Measurements from ENCODE around the gene SPTBN1. TPM values are rescaled to one million over a fixed set of nuclear protein-coding genes. Genes with fewer than 3 reads are reported as not detected.

SPTBN1 gene
- total RNA-seq, 6 experiments from 2014 or later = 128 to 169 (median 159) TPM

DNA sequence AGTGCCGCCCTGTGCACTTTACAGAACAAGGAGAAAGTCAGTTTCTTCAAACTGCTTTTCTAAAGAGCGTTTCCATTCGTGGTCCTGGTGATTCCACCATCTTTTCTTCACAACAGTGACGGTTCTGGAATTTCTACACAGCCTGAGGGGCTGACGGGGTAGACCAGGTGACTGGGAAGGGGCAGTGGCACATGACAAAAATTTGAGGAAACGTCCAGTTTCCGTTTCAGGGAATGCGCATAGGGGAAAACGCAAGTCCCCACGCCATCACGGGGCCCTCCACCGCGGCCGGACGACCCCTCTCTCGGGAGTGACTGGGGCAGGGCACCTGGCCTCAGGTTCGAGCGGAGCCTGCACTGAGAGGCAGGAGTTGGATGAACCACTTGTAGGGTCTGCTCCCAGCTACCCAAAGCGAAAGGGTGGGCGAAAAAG lies 980 bp upstream of the SPTBN1 start:
- H3K27me3 Mint-ChIP-seq (ENCODE audit: insufficient read depth) = peaks cover 5% of the 10 kb centered on the region; the same call in 1 of the 2 replicates

GRCh38 chr2:54456362-54456611 lies 160 bp downstream of the SPTBN1 start:
- Mint-ChIP-seq H3K9me3 (no peaks in the 10 kb centered on the region), H3K4me1 (ENCODE audit: low read depth) (peaks cover 31% of the 10 kb centered on the region), H3K27ac (no peak overlapping the region), H3K4me3 (peak overlapping the region; percentile 84), H3K36me3 (ENCODE audit: low read depth) (no peaks in the 10 kb centered on the region; the same call in 1 of the 2 replicates), H3K27me3 (ENCODE audit: insufficient read depth) (peaks cover 5% of the 10 kb centered on the region; the same call in 1 of the 2 replicates)
- TF ChIP-seq CTCF (IDR thresholded peaks at IDR 0.05) = no peak
- no peak for DNase-seq

More for the DNA sequence above, 980 bp upstream of the SPTBN1 start:
- H3K27ac Mint-ChIP-seq = no peak overlapping the region
- H3K4me1 Mint-ChIP-seq (ENCODE audit: low read depth) = peaks cover 31% of the 10 kb centered on the region
- no peak for TF ChIP-seq CTCF (IDR thresholded peaks at IDR 0.05)
- no peaks in the 10 kb centered on the region for H3K9me3 Mint-ChIP-seq
- no peaks in the 10 kb centered on the region; the same call in 1 of the 2 replicates for H3K36me3 Mint-ChIP-seq (ENCODE audit: low read depth)
- no peak for DNase-seq
- H3K4me3 Mint-ChIP-seq = peak overlapping the region; percentile 84

DNA sequence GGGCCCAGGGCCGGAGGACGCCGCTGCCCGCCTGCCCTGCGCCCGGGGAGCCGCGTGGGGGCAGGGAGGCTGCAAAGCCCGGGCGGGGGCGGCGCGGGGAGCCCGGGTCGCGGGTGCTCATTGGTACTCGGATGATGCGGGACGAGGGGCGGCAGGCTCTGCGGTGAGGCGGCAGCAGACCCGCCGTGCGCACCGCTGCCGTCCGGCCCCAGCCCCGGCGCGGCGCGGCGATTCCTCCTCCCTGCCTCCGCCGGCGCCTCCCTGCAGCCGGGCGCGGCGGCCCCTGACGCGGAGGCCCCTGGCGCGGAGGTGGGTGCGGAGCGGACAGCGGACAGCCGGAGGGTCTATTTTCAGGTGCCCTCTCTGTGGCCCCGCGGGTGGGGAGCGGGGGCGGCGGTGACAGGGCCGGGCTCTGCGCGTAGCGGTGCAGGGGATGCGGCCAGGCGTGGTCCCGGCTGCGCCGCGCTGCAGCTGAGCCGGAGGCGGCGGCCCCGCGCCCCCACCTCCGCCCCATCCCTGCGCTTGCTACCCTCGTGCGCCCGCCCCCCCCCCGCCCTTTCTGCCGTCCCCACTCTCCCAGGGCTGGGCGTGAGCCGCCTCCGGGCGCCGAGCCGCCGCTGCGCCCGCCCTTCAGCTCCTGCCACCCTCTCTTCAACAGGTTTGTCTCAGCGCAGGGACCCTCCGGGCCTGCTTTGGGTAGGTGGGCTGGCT lies 640 bp downstream of the SPTBN1 start:
- DNase-seq = no peak
- H3K36me3 Mint-ChIP-seq (ENCODE audit: low read depth) = no peaks in the 10 kb centered on the region; the same call in 1 of the 2 replicates
- H3K27me3 Mint-ChIP-seq (ENCODE audit: insufficient read depth) = peaks cover 5% of the 10 kb centered on the region; the same call in 1 of the 2 replicates
- TF ChIP-seq CTCF (IDR thresholded peaks at IDR 0.05) = no peak
- peak overlapping the region; percentile 85 for H3K27ac Mint-ChIP-seq
- H3K4me3 Mint-ChIP-seq = peak overlapping the region; percentile 99
- H3K9me3 Mint-ChIP-seq = no peaks in the 10 kb centered on the region
- H3K4me1 Mint-ChIP-seq (ENCODE audit: low read depth) = peaks cover 31% of the 10 kb centered on the region

GRCh38 chr2:54457323-54458023 lies 1.3 kb downstream of the SPTBN1 start:
- Mint-ChIP-seq H3K27ac (peak overlapping the region; percentile 85), H3K27me3 (ENCODE audit: insufficient read depth) (peaks cover 5% of the 10 kb centered on the region; the same call in 1 of the 2 replicates)
- TF ChIP-seq CTCF (IDR thresholded peaks at IDR 0.05) = no peak

GRCh38 chr2:54459037-54459441 lies 2.9 kb downstream of the SPTBN1 start:
- Mint-ChIP-seq H3K27me3 (ENCODE audit: insufficient read depth) (peaks cover 5% of the 10 kb centered on the region; the same call in 1 of the 2 replicates), H3K9me3 (no peaks in the 10 kb centered on the region), H3K4me1 (ENCODE audit: low read depth) (peaks cover 33% of the 10 kb centered on the region), H3K36me3 (ENCODE audit: low read depth) (peaks cover 7% of the 10 kb centered on the region; the same call in 1 of the 2 replicates), H3K27ac (peak overlapping the region; percentile 43), H3K4me3 (peak overlapping the region; percentile 99)
- peak; percentile 55 for DNase-seq
- TF ChIP-seq CTCF (IDR thresholded peaks at IDR 0.05) = no peak

More at GRCh38 chr2:54457323-54458023, 1.3 kb downstream of the SPTBN1 start:
- Mint-ChIP-seq H3K4me1 (ENCODE audit: low read depth) (peaks cover 31% of the 10 kb centered on the region), H3K4me3 (peak overlapping the region; percentile 99), H3K36me3 (ENCODE audit: low read depth) (no peaks in the 10 kb centered on the region; the same call in 1 of the 2 replicates), H3K9me3 (no peaks in the 10 kb centered on the region)
- DNase-seq = no peak
